ENCODE results near the gene GABRB1. TPM values are rescaled to one million over a fixed set of nuclear protein-coding genes. Genes with fewer than 3 reads are reported as not detected.

The GABRB1 gene
- total and polyA plus RNA-seq, 2 of the 8 experiments (the other 6 are each of a cell fraction or from before 2014, with no cell fraction given): 0.22 to 0.38 TPM

- Histone ChIP-seq H3K9me3 (ENCODE audit: insufficient read depth in 2 of 2, low read depth in 1 of 2, low read length in 1 of 2) (no peaks in the 10 kb centered on the region), H3K27me3 (replicated peaks in 1 of 4; ENCODE audit: control insufficient read depth in 3 of 4, extremely low read depth in 1 of 4, insufficient read depth in 3 of 4, low read length in 3 of 4) (0 out of 7 replicates have a peak, but pooled peaks cover 0 to under 1% (median 0%) of the 10 kb centered on the region in 4 experiments), H4K20me1 (replicated peaks in 1 of 2; ENCODE audit: control insufficient read depth in 1 of 2, insufficient read depth in 2 of 2, low read length in 2 of 2) (no peaks in the 10 kb centered on the region), H2BK20ac (ENCODE audit: low read length) (no peak overlapping the region), H2AK5ac (ENCODE audit: low read depth, low read length) (no peak overlapping the region), H3K23me2 (ENCODE audit: low read depth, low read length) (no peaks in the 10 kb centered on the region), H4K91ac (replicated peaks; ENCODE audit: insufficient read length, low read length) (no peak overlapping the region), H2BK5ac (ENCODE audit: low read depth, low read length) (no peak overlapping the region), H3K23ac (ENCODE audit: insufficient read length) (no peak overlapping the region), H3K27ac (ENCODE audit: low read depth, low read length) (no peak overlapping the region), H3K79me1 (ENCODE audit: low read depth, low read length) (no peaks in the 10 kb centered on the region), H2AFZ (ENCODE audit: low read length) (no peak overlapping the region), H3K4me3 (ENCODE audit: extremely low read depth in 1 of 4, insufficient read depth in 2 of 4, low read depth in 3 of 4, low read length in 4 of 4) (no peak overlapping the region), H3K56ac (replicated peaks; ENCODE audit: insufficient read length, low read depth, low read length) (no peak overlapping the region), H3K79me2 (ENCODE audit: control insufficient read depth in 1 of 2, insufficient read depth in 2 of 2, low read length in 2 of 2) (no peaks in the 10 kb centered on the region), H3K14ac (ENCODE audit: insufficient read length) (no peak overlapping the region), H4K5ac (ENCODE audit: insufficient read length, low read depth, low read length) (no peak overlapping the region), H2BK15ac (ENCODE audit: low read length) (no peak overlapping the region), H3K4ac (replicated peaks; ENCODE audit: insufficient read length, low read depth, low read length) (no peak overlapping the region), H4K8ac (ENCODE audit: extremely low read depth, insufficient read depth, low read length) (no peak overlapping the region), H3K36me3 (ENCODE audit: control insufficient read depth in 2 of 4, insufficient read depth in 4 of 4, low read length in 3 of 4) (no peaks in the 10 kb centered on the region), H3K4me2 (ENCODE audit: insufficient read depth in 1 of 2, low read depth in 2 of 2, low read length in 2 of 2) (no peak overlapping the region), H2BK120ac (replicated peaks; ENCODE audit: low read depth, low read length) (no peak overlapping the region), H3K9ac (replicated peaks in 1 of 4; ENCODE audit: extremely low read depth in 1 of 4, low read depth in 3 of 4, low read length in 3 of 4) (no peak overlapping the region), H3K18ac (ENCODE audit: extremely low read depth, low read length) (no peak overlapping the region), H3K4me1 (replicated peaks in 1 of 4; ENCODE audit: control insufficient read depth in 3 of 4, insufficient read depth in 4 of 4, low read length in 3 of 4) (0 out of 7 replicates have a peak, but pooled peaks cover 0 to 2% (median 0%) of the 10 kb centered on the region in 4 experiments), H2BK12ac (ENCODE audit: low read depth, low read length) (no peak overlapping the region)
- FAIRE-seq (no peak), DNase-seq (ENCODE audit: low read depth in 1 of 2, low spot score in 2 of 2) (no peak)
- no peak for TF ChIP-seq NRF1 (IDR thresholded peaks at IDR 0.05; ENCODE audit: low read depth, low read length)
- CTCF ChIA-PET (ENCODE audit: partially characterized antibody): interaction anchor here (1.2 to 1.5 kb wide), 2 partner anchors 9 to 99 kb away, joined by 3 to 4 read pairs; no protein-coding TSS in a partner anchor
- 90% methylated on average over 1 of the region's 1 CpG; no CpG with 5 or more reads in 1 of the 2 experiments for WGBS, 2 experiments (ENCODE audit: extremely low coverage in 1 of 2, insufficient coverage in 1 of 2, insufficient read length in 1 of 2, insufficient replicate concordance in 2 of 2, low coverage in 1 of 2, low lambda C conversion rate in 2 of 2, missing lambda C conversion rate in 1 of 2)
- POLR2A ChIA-PET (ENCODE audit: partially characterized antibody): no interaction called here
Measured at GRCh38 chr4:47038263-47038662, 6.9 kb downstream of the GABRB1 start.

Measured in H1 (cell line).